ENCODE results near the gene CENPP.
A peak's percentile ranks its signal among the peaks of the same experiment; 100 is the strongest.

Gene CENPP

GRCh38 chr9:92534674-92535073 is 208.9 kb downstream of the CENPP start:
- Histone ChIP-seq H3K27ac (ENCODE audit: low read depth, low read length) (no peak overlapping the region), H3K36me3 (ENCODE audit: control insufficient read depth, insufficient read depth, low read length) (no peaks in the 10 kb centered on the region), H3K27me3 (ENCODE audit: control insufficient read depth, insufficient read depth, low read length) (no peaks in the 10 kb centered on the region), H3K4me3 (ENCODE audit: low read depth, low read length) (no peak overlapping the region), H3K4me1 (ENCODE audit: control insufficient read depth, insufficient read depth, low read length) (no peaks in the 10 kb centered on the region; the same call in 1 of the 2 replicates), H3K9me3 (ENCODE audit: control insufficient read depth, insufficient read depth, low read depth, low read length) (no peaks in the 10 kb centered on the region), H3K9ac (ENCODE audit: low read length) (no peak overlapping the region)

DNA sequence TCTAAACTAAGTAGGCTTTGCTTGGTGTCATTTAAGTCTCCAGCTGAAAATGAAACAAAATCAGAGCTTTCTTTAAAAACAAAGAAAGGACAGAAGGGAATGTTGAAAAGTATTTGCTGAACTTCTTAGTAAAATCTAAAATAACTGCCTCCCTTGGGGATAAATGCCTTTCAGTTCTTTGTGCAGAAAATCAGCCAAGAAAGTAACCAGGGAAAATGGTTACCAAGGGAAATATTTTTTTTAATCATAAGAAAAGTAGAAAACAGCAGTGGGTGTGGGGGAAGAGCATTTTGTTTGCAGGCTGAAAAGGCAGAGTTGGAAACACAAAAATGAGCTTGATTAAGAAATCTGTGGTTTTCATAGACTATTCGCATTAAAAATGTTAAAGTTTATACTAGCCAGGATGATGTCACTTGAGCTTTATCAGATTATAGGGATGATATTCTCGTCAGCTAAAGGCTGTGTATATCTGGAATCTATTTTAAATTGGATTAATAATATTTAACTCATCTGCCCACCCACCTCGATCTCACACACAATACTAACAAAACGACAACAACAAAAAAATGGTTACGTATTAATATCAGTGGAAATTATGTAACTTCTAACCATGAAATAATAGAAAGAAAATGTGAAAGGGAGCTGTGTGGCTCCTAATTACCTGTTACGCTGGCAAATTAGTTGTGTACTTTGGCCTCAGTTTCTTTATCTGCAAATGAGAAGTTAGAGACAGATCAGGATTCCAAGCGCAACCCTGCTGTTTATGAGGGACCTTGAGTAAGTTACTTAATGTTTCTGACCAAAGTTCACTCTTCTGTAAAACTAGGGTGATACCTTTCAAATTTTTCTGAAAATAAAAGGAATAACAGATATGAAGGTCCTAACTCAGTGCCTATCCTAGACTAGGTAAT is 210.4 kb downstream of the CENPP start, which contains the start of gene ECM2:
Gene ECM2 (minus strand): TSS at position 51 of the 911 bp plus-strand sequence. CDS start 13,124 bp downstream, outside the sequence.
- Histone ChIP-seq H3K27ac (ENCODE audit: low read depth, low read length) (no peak within 1 kb of the TSS), H3K9me3 (ENCODE audit: control insufficient read depth, insufficient read depth, low read depth, low read length) (no peaks in the 10 kb centered on the region), H3K4me1 (ENCODE audit: control insufficient read depth, insufficient read depth, low read length) (no peaks in the 10 kb centered on the region; the same call in 1 of the 2 replicates), H3K4me3 (ENCODE audit: low read depth, low read length) (no peak within 1 kb of the TSS), H3K27me3 (ENCODE audit: control insufficient read depth, insufficient read depth, low read length) (no peaks in the 10 kb centered on the region), H3K9ac (ENCODE audit: low read length) (no peak within 1 kb of the TSS), H3K36me3 (ENCODE audit: control insufficient read depth, insufficient read depth, low read length) (no peaks in the 10 kb centered on the region)

DNA sequence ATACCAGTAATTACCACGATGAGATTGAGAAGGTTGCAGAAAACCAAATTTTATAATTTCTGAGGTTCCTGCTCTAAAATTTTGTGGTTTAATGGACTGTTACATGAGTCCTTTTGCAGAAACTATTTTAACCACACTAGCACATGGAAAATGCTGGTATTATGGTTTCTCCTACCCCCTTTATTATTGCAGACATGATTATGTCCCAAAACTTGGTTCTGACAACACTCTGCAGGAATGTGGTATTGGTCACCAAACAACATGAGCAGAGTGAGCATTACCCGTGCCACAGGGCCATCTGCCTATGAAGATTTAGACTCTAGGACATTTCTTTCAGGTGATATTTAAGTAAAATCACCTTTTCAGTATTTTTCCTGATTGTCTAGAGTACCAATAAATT is 212.8 kb downstream of the CENPP start:
- H3K36me3 ChIP-seq (ENCODE audit: control insufficient read depth, insufficient read depth, low read length) = no peaks in the 10 kb centered on the region
- H3K9ac ChIP-seq (ENCODE audit: low read length) = no peak overlapping the region
- H3K4me1 ChIP-seq (ENCODE audit: control insufficient read depth, insufficient read depth, low read length) = no peaks in the 10 kb centered on the region; the same call in 1 of the 2 replicates
- no peak overlapping the region for H3K27ac ChIP-seq (ENCODE audit: low read depth, low read length)
- H3K9me3 ChIP-seq (ENCODE audit: control insufficient read depth, insufficient read depth, low read depth, low read length) = no peaks in the 10 kb centered on the region
- no peak overlapping the region for H3K4me3 ChIP-seq (ENCODE audit: low read depth, low read length)
- no peaks in the 10 kb centered on the region for H3K27me3 ChIP-seq (ENCODE audit: control insufficient read depth, insufficient read depth, low read length)

GRCh38 chr9:92543972-92544371 is 218.2 kb downstream of the CENPP start:
- no peaks in the 10 kb centered on the region for H3K27me3 ChIP-seq (ENCODE audit: control insufficient read depth, insufficient read depth, low read length)
- H3K4me3 ChIP-seq (ENCODE audit: low read depth, low read length) = no peak overlapping the region
- H3K9ac ChIP-seq (ENCODE audit: low read length) = no peak overlapping the region
- peaks cover 5% of the 10 kb centered on the region; the same call in 1 of the 2 replicates for H3K9me3 ChIP-seq (ENCODE audit: control insufficient read depth, insufficient read depth, low read depth, low read length)
- no peaks in the 10 kb centered on the region for H3K4me1 ChIP-seq (ENCODE audit: control insufficient read depth, insufficient read depth, low read length)
- no peaks in the 10 kb centered on the region for H3K36me3 ChIP-seq (ENCODE audit: control insufficient read depth, insufficient read depth, low read length)
- H3K27ac ChIP-seq (ENCODE audit: low read depth, low read length) = no peak overlapping the region

DNA sequence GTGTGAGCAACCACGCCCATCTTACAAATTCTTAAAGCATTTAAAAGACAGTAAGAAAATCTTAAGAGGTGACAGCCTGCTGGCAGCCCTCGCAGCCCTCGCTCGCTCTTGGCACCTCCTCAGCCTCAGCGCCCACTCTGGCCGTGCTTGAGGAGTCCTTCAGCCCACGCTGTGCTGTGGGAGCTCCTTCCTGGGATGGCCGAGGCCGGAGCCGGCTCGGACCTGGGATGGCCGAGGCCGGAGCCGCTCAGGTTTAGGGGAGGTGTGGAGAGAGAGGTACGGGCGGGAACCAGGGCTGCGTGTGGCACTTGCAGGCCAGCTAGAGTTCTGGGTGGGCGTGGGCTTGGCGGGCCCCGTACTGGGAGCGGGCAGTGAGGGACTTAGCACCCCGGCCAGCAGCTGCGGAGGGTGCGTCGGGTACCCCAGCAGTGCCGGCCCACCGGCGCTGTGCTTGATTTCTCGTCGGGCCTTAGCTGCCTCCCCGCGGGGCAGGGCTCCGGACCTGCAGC is 219.3 kb downstream of the CENPP start:
- no peaks in the 10 kb centered on the region for H3K27me3 ChIP-seq (ENCODE audit: control insufficient read depth, insufficient read depth, low read length)
- H3K9me3 ChIP-seq (ENCODE audit: control insufficient read depth, insufficient read depth, low read depth, low read length) = peaks cover 5% of the 10 kb centered on the region; the same call in 1 of the 2 replicates
- H3K4me1 ChIP-seq (ENCODE audit: control insufficient read depth, insufficient read depth, low read length) = no peaks in the 10 kb centered on the region
- no peak overlapping the region for H3K9ac ChIP-seq (ENCODE audit: low read length)
- no peak overlapping the region for H3K27ac ChIP-seq (ENCODE audit: low read depth, low read length)
- H3K36me3 ChIP-seq (ENCODE audit: control insufficient read depth, insufficient read depth, low read length) = no peaks in the 10 kb centered on the region
- no peak overlapping the region for H3K4me3 ChIP-seq (ENCODE audit: low read depth, low read length)

DNA sequence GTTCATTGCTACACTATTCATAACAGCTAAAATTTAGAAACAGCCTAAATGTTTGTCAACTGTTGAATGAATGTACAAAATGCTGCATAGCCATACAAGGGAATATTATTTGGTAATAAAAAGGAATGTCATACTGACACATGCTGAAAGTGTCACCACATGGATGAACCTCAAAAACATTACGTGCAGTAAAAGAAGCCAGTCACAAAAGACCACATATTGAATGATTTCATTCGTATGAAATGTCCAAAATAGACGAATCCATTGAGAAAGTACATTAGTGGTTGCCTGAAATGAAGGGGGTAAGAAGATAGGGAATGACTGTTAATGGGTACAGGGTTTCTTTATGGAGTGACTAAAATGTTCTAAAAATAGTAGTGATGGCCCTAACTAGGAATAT is 221.6 kb downstream of the CENPP start:
- no peak overlapping the region for H3K4me3 ChIP-seq (ENCODE audit: low read depth, low read length)
- H3K36me3 ChIP-seq (ENCODE audit: control insufficient read depth, insufficient read depth, low read length) = no peaks in the 10 kb centered on the region
- H3K9me3 ChIP-seq (ENCODE audit: control insufficient read depth, insufficient read depth, low read depth, low read length) = peaks cover 5% of the 10 kb centered on the region; the same call in 1 of the 2 replicates
- no peak overlapping the region for H3K9ac ChIP-seq (ENCODE audit: low read length)
- no peaks in the 10 kb centered on the region for H3K4me1 ChIP-seq (ENCODE audit: control insufficient read depth, insufficient read depth, low read length)
- no peaks in the 10 kb centered on the region for H3K27me3 ChIP-seq (ENCODE audit: control insufficient read depth, insufficient read depth, low read length)
- no peak overlapping the region for H3K27ac ChIP-seq (ENCODE audit: low read depth, low read length)

DNA sequence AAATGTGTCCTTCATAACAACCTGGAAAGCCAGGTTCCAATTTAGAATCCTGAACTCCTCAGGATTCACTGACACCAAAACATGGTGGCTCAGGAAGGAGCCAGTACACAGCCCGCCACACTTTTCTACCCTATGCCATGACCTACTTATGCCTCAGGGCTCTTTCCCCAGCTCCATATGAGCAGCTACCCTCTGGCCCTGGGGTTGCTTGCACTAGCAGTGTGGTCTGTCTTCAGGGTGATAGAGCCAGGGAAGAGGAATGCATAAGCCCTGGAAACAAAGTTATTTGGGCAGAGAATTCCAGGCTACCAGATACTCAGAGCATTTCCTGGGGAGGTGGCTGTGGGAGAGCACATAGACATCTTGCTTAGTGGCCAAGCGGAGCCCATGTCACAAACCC is 225.0 kb downstream of the CENPP start:
- Histone ChIP-seq H3K36me3 (ENCODE audit: control insufficient read depth, insufficient read depth, low read length) (no peaks in the 10 kb centered on the region), H3K4me3 (ENCODE audit: low read depth, low read length) (no peak overlapping the region), H3K27me3 (ENCODE audit: control insufficient read depth, insufficient read depth, low read length) (no peaks in the 10 kb centered on the region), H3K4me1 (ENCODE audit: control insufficient read depth, insufficient read depth, low read length) (no peaks in the 10 kb centered on the region), H3K9me3 (ENCODE audit: control insufficient read depth, insufficient read depth, low read depth, low read length) (peaks cover 2% of the 10 kb centered on the region; the same call in 1 of the 2 replicates), H3K9ac (ENCODE audit: low read length) (no peak overlapping the region), H3K27ac (ENCODE audit: low read depth, low read length) (no peak overlapping the region)

GRCh38 chr9:92558612-92559374 is 233.0 kb downstream of the CENPP start:
- Histone ChIP-seq H3K36me3 (ENCODE audit: control insufficient read depth, insufficient read depth, low read length) (no peaks in the 10 kb centered on the region), H3K4me3 (ENCODE audit: low read depth, low read length) (no peak overlapping the region), H3K9ac (ENCODE audit: low read length) (peak overlapping the region; percentile 38), H3K27ac (ENCODE audit: low read depth, low read length) (0 out of 2 replicates have a peak overlapping the region, but pooled peaks have one; percentile 56), H3K4me1 (ENCODE audit: control insufficient read depth, insufficient read depth, low read length) (peaks cover 13% of the 10 kb centered on the region), H3K27me3 (ENCODE audit: control insufficient read depth, insufficient read depth, low read length) (no peaks in the 10 kb centered on the region), H3K9me3 (ENCODE audit: control insufficient read depth, insufficient read depth, low read depth, low read length) (no peaks in the 10 kb centered on the region)

DNA sequence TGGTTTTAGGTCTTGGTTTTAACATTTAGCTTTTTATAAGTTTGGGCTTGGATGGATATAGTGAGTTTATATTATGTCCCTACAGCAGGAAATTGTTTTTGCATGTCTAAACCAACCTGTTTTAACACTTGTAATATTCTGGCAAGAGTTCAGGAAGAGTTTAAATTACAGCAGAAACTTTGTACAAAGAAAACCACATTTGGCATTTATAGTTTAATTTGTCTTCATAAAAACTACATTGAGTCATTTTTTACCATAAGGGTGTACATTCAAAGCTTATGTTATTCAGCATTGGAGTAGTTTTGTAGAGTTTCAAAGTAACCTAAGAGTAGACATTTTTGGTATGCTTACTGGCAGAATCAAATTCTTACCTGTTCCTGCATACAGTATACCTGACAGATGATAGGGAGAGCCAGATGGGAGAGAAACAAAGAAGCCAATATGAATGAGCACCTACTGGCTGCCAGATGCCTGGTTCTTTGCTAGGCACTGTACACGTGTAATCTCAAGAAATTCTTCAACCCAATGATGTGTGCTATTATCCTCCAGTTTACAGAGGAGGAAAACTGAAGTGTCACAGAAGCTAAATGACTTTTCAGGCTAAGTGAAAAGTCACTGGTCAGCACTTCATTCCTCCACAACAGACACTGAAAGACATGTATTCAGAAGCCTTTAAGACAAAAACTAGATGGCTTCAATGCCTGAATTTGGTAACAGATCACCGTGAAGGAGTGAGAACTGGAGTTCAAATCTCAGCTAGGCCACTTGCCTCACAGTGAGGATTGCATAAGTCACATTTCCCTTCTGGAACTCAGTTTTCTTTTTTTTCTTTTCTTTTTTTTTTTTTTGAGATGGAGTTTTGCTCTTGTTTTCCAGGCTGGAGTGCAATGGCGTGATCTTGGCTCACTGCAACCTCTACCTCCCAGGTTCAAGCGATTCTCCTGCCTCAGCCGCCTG is 235.9 kb downstream of the CENPP start:
- H3K27ac ChIP-seq (ENCODE audit: low read depth, low read length) = no peak overlapping the region
- H3K9ac ChIP-seq (ENCODE audit: low read length) = no peak overlapping the region
- H3K9me3 ChIP-seq (ENCODE audit: control insufficient read depth, insufficient read depth, low read depth, low read length) = no peaks in the 10 kb centered on the region
- no peaks in the 10 kb centered on the region for H3K36me3 ChIP-seq (ENCODE audit: control insufficient read depth, insufficient read depth, low read length)
- H3K4me3 ChIP-seq (ENCODE audit: low read depth, low read length) = no peak overlapping the region
- H3K4me1 ChIP-seq (ENCODE audit: control insufficient read depth, insufficient read depth, low read length) = peaks cover 13% of the 10 kb centered on the region
- H3K27me3 ChIP-seq (ENCODE audit: control insufficient read depth, insufficient read depth, low read length) = no peaks in the 10 kb centered on the region

GRCh38 chr9:92562461-92562967 is 236.8 kb downstream of the CENPP start:
- no peaks in the 10 kb centered on the region for H3K9me3 ChIP-seq (ENCODE audit: control insufficient read depth, insufficient read depth, low read depth, low read length)
- no peak overlapping the region for H3K27ac ChIP-seq (ENCODE audit: low read depth, low read length)

More at GRCh38 chr9:92562461-92562967, 236.8 kb downstream of the CENPP start:
- peaks cover 13% of the 10 kb centered on the region for H3K4me1 ChIP-seq (ENCODE audit: control insufficient read depth, insufficient read depth, low read length)
- H3K36me3 ChIP-seq (ENCODE audit: control insufficient read depth, insufficient read depth, low read length) = no peaks in the 10 kb centered on the region
- H3K9ac ChIP-seq (ENCODE audit: low read length) = no peak overlapping the region
- H3K4me3 ChIP-seq (ENCODE audit: low read depth, low read length) = no peak overlapping the region
- H3K27me3 ChIP-seq (ENCODE audit: control insufficient read depth, insufficient read depth, low read length) = no peaks in the 10 kb centered on the region
